Activated gamma-delta T cell treated with anti-CD3 and anti-CD28 coated beads, Interleukin-2, amount 50 U/mL, for 16 hours (primary cell): ENCODE measurements around the gene C2orf15.
"Not testable (repeated sequence)": the region's sequence is repeated elsewhere in the genome, so short reads cannot be mapped to it uniquely, and the experiment has no call there.

Experiments used
- DNase-seq: peaks from one replicate; pipeline ENCODE4 v3.0.0-alpha.2; 2020; ENCODE audit warnings: low read depth

The C2orf15 gene, protein sequence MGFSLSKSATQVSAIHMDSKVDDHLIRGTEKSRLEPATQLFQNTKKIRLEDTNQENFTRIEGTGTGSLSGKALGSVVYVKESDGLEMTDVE

DNA sequence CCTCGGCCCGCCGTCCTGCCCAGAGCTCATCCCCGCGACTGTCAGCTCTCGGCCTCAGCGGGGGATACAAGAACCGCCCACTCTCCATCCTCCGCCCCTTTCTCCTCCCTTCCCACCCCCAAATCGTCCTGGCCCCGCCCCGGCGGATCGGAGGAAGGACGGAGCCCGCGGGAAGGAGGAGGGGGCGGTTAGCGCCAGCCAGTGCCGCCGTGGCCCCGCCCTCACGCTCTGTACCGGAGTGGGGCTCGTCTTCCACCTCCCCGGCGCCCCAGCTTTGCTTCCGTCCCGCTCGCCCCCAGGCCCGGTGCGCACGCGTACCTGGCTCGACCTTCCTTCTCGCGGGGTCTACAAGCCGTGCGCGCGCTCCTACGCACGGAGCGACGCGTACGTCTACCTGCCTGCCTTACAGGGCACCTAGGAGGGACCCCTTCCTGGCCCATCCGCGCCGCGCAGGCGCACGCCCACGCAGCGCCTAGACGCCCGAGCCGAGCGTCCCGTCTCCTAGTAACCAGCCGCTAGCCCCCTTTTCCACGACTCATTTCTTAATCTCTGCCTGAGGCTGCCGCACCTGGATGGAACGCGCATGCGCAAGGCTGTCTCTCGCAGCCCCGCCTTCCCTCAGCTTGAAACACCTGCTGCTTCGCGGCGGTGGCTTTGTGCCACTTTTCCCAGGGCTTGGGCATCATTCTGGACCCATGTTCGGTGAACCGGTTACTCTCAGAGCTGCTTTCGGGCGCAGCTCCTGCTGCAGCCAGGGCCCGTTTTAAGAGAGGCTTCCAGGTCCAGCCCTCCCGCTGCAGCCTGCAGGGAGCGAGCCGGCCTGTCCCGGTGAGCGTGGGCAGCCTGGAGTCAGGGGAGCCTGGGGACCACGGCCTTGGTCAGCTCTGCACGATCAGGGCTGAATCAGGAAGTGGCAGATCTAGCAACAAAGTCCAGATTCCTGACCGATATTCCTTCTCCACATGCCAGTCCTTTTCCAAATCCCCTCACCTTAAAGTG lies at the start of gene C2orf15:
TSS of gene C2orf15 (plus strand) at position 598 of the 999 bp plus-strand sequence. CDS start 8,852 bp downstream, outside the sequence.
- peak; percentile 94 for DNase-seq

GRCh38 chr2:99096728-99097127 lies 44.8 kb upstream of the C2orf15 start:
- no peak for DNase-seq

DNA sequence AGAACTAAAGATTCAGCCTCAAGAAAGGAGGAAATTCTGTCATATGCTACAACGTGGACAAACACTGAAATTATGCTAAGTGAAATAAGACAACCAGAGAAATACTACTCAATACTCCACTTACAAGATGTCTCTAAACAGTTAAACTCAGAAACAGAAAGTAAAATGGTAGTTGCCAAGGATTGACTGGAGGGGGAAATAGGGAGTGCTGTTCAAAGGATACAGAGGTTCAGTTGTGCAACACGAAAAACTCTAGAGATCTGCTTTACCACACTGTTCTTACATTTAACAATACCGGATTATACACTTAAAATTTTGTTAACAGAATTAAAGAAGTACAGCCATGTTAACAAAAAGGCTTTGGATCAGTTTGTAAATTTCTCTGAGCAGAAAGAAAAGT lies 39.8 kb upstream of the C2orf15 start:
- no peak for DNase-seq

DNA sequence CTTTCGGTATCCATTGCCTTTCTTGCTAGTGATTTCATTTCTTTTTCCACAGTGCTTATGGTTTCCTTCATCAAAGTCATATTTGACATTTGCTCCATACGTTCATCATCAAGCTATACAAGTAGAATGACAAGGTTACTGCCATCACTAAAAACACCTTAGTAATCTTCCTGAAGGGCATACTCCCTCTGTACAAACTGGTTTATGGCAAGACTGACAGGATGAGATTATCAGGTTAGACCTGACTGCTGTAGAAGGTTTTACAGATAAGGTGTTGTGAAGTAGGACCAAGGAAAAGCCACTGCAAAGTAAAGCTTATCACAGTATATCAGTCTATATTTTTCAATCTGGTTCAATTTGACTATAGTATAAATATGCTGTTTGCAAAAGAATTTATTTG lies 37.5 kb upstream of the C2orf15 start:
- DNase-seq = no peak

GRCh38 chr2:99106913-99107312 lies 34.6 kb upstream of the C2orf15 start:
- DNase-seq = no peak

GRCh38 chr2:99111236-99111635 lies 30.3 kb upstream of the C2orf15 start:
- no peak for DNase-seq

DNA sequence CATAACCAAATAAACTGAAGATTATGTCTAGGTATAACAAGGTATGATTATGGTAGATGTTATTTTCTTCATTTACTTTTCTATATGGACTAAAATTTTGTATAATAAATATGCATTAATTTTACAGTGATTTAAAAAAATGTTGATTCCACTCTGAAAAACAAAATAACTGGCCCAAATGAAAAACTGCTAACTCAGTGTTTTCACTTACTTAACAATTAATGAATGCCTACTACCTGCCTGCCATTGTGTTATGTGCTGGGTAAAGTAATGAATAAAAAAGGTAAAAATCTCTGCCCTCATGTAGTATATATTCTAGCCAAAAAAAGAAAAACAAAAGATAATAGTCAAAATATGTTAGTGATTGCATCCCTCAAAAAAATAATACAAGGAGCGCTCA lies 29.6 kb upstream of the C2orf15 start:
- no peak for DNase-seq

GRCh38 chr2:99112617-99113016 lies 28.9 kb upstream of the C2orf15 start:
- DNase-seq = no peak

- DNase-seq = no peak
These were observed 13.5 kb upstream of the C2orf15 start for GRCh38 chr2:99127981-99128380.

DNA sequence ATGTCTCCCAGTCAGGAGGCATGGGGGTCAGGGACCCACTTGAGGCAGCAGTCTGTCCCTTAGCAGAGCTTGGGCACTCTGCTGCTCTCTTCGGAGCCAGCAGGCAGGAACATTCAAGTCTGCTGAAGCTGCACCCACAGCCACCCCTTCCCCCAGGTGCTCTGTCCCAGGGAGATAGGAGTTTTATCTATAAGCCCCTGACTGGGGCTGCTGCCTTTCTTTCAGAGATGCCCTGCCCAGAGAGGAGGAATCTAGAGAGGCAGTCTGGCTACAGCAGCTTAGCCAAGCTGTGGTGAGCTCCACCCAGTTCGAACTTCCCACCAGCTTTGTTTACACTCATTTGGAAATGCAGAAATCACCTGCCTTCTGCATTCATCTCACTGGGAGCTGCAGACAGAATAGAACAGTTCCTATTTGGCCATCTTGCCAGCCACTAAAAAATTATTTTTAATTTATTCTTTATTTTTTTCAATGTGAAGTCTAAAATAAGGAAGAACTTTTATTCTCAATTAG lies 6.4 kb upstream of the C2orf15 start:
- not testable (repeated sequence) for DNase-seq

GRCh38 chr2:99139003-99139402 lies 2.5 kb upstream of the C2orf15 start:
- no peak for DNase-seq

DNA sequence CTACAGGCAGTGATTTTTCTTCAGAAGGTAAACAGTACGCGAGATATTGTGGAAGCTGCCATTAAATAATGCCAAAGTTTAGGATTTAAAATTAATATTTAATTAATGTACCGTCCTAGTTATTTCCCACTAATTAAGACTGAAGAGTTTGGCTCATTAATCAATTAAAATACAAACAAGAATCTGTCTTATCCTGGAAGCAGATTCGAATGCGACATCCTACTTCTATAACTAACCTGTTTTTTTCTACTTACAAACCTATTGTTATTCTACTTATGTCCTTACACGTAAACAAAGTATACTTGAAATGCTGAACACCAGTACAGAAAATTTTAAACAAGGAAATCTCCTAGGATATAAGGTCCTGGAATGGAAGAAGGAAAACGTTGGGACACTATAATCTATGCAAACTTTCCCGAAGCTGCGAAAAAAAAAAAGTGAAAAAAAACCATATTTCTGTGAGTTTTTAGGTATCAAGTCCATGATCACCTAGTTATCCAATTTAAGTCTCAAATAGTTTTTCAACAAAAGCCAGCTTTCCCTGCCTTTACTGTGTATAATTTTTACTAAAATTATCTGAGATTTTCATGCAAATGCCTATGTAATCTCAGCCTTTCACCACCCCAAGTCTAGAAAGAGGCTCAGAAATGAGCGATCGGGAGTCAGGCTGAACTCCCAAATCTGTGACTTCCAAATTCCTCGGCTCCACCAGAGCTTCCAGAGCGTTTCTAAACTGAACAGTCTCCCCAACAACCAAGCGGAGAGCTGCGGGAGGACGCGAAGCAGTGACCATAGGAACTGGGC lies 1.2 kb upstream of the C2orf15 start:
- no peak for DNase-seq

GRCh38 chr2:99140860-99141109 lies 722 bp upstream of the C2orf15 start:
- DNase-seq = no peak

GRCh38 chr2:99150706-99151105 lies 9.2 kb downstream of the C2orf15 start:
- no peak for DNase-seq

DNA sequence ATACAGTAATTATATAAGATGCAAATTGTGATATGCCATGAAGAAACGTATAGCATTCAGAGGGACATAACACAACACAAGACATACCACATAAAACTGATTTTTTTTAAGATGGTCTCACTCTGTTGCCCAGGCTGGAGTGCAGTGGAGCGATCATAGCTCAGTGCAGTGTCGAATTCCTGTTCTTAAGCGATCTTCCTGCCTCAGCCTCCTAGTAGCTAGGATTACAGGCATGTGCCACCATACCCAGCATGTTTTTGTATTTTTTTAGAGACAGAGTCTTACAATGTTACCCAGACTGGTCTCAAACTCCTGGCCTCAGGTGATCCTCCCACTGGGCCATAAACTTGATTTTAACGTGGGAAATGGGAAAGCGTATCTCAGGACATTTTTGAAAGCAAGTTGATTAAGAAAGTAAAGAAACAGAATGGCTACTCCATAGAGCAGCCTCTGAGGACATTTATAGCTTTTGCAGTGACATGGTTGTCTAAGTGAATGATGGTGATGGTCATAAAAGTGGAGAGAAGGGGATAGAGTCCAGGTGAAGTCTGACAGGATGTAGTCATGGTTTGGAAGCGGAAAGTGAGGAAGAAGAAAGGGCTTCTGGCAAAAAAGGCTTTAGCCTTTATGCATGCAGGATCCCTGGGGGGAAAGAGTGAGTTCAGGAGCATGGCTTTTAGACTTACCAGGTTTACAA lies 10.8 kb downstream of the C2orf15 start:
- DNase-seq = no peak

GRCh38 chr2:99153921-99154604 lies 12.6 kb downstream of the C2orf15 start:
- DNase-seq = no peak

GRCh38 chr2:99154643-99155536 lies 13.4 kb downstream of the C2orf15 start, which contains the start of the genes LIPT1 and TSGA10:
Gene LIPT1, plus strand, starts transcription at chr2:99154967. Its CDS starts 6,991 bp downstream, at chr2:99161958.
Gene TSGA10, minus strand, starts transcription at chr2:99154942. Its CDS starts 45,503 bp downstream, at chr2:99109439.
- peak; percentile 87 for DNase-seq

DNA sequence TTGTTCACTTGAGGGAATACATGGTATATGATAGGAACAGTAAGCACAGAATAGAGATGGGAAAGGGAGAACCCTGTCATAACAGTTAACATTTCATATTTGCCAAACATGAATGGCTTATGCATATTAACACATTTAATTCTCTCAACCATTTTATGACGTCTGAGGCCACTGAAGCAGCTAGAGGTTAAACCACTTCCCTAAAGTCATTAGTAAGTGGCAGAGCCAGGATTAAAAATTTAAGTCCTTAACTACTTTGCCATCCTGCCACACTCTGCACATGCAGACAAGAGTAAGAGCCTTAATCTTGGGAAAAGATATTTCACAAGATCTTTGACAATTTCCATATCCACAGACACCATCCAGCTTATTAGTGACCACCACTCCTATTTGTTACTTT lies 15.4 kb downstream of the C2orf15 start:
- no peak for DNase-seq

- DNase-seq = no peak
These were observed 17.1 kb downstream of the C2orf15 start for GRCh38 chr2:99158599-99158998.

DNA sequence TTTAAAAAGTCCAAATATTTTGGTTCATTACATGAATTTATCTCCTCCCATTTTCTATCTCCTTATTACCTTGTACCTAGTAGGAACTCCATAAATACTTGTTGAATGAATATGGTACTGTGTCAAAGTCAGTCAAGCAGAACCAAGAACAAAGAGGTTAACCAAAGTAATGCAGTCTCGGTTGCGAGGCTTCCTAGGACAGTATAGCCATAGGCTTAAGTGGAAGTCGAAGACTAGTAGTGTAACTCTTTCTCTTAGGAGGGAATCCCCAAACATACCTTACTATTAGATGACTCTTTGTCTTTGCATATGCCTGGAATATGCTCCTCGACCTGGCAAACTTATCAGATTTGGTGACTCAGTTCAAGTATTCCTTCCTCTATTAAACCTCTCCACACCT lies 18.1 kb downstream of the C2orf15 start:
- no peak for DNase-seq
